Mesendoderm (in vitro differentiated cells): Measurements from ENCODE around the gene PARVB. TPM values are rescaled to one million over a fixed set of nuclear protein-coding genes. Genes with fewer than 3 reads are reported as not detected.

Experiments
- DNase-seq: peaks from one replicate; pipeline ENCODE4 v3.0.0; 2013
- H2AK5ac ChIP-seq: 2 replicates; pipeline ENCODE4 v1.6.1; 2013; ENCODE audit warnings: low read length, inconsistent platforms
- H2BK120ac ChIP-seq: 2 replicates; pipeline ENCODE4 v1.6.1; 2013; ENCODE audit warnings: low read depth, mild to moderate bottlenecking, low read length, moderate library complexity, mixed read lengths
- H2BK15ac ChIP-seq: replicated peaks from 2 replicates; pipeline ENCODE4 v1.6.1; 2013; ENCODE audit warnings: low read depth, mild to moderate bottlenecking, moderate library complexity
- H2BK5ac ChIP-seq: 2 replicates; pipeline ENCODE4 v1.6.1; 2013; ENCODE audit warnings: low read length, inconsistent platforms
- H3K18ac ChIP-seq: 2 replicates; pipeline ENCODE4 v1.6.1; 2013; ENCODE audit warnings: mild to moderate bottlenecking, low read length, mixed read lengths
- H3K23ac ChIP-seq: one replicate; pipeline ENCODE4 v1.6.1; 2013; ENCODE audit warnings: low read length
- H3K27ac ChIP-seq: 2 replicates; pipeline ENCODE4 v1.5.1; 2013; ENCODE audit warnings: low read depth, mild to moderate bottlenecking, inconsistent platforms, low read length, moderate library complexity
- H3K27me3 ChIP-seq: 2 replicates; pipeline ENCODE4 v1.6.1; 2013; ENCODE audit warnings: low read length, control low read depth, mild to moderate bottlenecking, inconsistent platforms; ENCODE audit not compliant: insufficient read depth, poor library complexity
- H3K36me3 ChIP-seq: 2 replicates; pipeline ENCODE4 v1.6.1; 2013; ENCODE audit warnings: low read length, inconsistent platforms; ENCODE audit not compliant: control insufficient read depth, insufficient read depth
- H3K4ac ChIP-seq: one replicate; pipeline ENCODE4 v1.6.1; 2013; ENCODE audit warnings: low read depth, mild to moderate bottlenecking, low read length, moderate library complexity
- H3K4me1 ChIP-seq: 2 replicates; pipeline ENCODE4 v1.6.1; 2013; ENCODE audit warnings: low read depth, low read length, inconsistent platforms; ENCODE audit not compliant: control insufficient read depth
- H3K4me2 ChIP-seq: 2 replicates; pipeline ENCODE4 v1.6.1; 2013; ENCODE audit warnings: low read length
- H3K4me3 ChIP-seq: 2 replicates; pipeline ENCODE4 v1.5.1; 2013; ENCODE audit warnings: mild to moderate bottlenecking, low read length
- H3K56ac ChIP-seq: one replicate; pipeline ENCODE4 v1.6.1; 2013; ENCODE audit warnings: low read length
- H3K79me1 ChIP-seq: 2 replicates; pipeline ENCODE4 v1.6.1; 2013; ENCODE audit warnings: low read length, inconsistent platforms
- H3K79me2 ChIP-seq: 2 replicates; pipeline ENCODE4 v1.6.1; 2013; ENCODE audit warnings: mild to moderate bottlenecking, low read length; ENCODE audit not compliant: control insufficient read depth, insufficient read depth
- H3K9ac ChIP-seq: 2 replicates; pipeline ENCODE4 v1.6.1; 2013; ENCODE audit warnings: low read length, inconsistent platforms
- H4K5ac ChIP-seq: one replicate; pipeline ENCODE4 v1.6.1; 2013; ENCODE audit warnings: low read length
- H4K8ac ChIP-seq: one replicate; pipeline ENCODE4 v1.6.1; 2013; ENCODE audit warnings: low read depth, mild to moderate bottlenecking, control low read depth, low read length, moderate library complexity
- WGBS: extraction: QIAGEN DNeasy Blood & Tissue Kit; methylation state at CpG from one replicate; pipeline ENCODE4 v1.1.7; 2013; ENCODE audit warnings: low lambda C conversion rate, missing lambda C conversion rate; ENCODE audit not compliant: insufficient coverage; ENCODE audit errors: extremely low coverage; 5-methylcytosine and 5-hydroxymethylcytosine counted together
- polyA plus RNA-seq, 2 experiments: library from polyadenylated mRNA; stranded (reverse); fragments of 200-250 nt; gene quantifications; one replicate each; pipeline ENCODE4 v1.2.3, GENCODE V29; 2013

Gene PARVB
- polyA plus RNA-seq (2013, experiment 1 of 2) = 8.5 TPM
- polyA plus RNA-seq (2013, experiment 2 of 2) = 8.4 TPM

GRCh38 chr22:44024288-44024921, at the start of gene PARVB:
PARVB (plus strand) TSS chr22:44024302; CDS start chr22:44024340, 38 bp downstream.
- Histone ChIP-seq H3K4ac (peak within 1 kb of the TSS; percentile 84), H2BK5ac (no peak within 1 kb of the TSS)

DNA sequence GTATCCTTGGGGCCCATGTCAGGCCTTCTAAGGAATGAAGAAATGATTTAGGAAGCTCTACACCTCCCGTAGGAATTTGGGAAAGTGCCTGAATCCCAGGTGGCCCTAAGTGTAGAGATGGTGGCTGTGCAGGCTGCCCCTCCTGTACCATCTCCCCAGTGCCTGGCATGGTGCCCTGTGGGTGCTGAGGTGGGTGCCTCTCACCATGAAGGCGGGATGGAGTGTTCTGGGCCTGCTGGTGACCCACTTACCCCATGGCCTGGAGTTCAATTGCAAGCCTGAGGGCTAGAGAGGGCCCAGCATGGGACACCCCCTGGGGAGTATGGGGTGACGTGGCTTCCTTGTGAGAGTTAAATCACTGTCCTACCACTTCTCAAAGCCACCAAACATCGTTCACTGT, 49.1 kb upstream of the PARVB start:
- no CpG with 5 or more reads among the region's 4 CpGs for WGBS
- no peak overlapping the region for H3K9ac ChIP-seq

More at GRCh38 chr22:44024288-44024921, at the start of gene PARVB:
- H3K79me2 ChIP-seq = no peaks in the 10 kb centered on the region
- H2BK15ac ChIP-seq = no peak within 1 kb of the TSS
- H3K18ac ChIP-seq = peak within 1 kb of the TSS; percentile 91
- peak within 1 kb of the TSS; percentile 97 for H3K23ac ChIP-seq
- H2BK120ac ChIP-seq = peak within 1 kb of the TSS; percentile 83
- no peaks in the 10 kb centered on the region for H3K27me3 ChIP-seq
- no peak within 1 kb of the TSS for H2AK5ac ChIP-seq
- no peaks in the 10 kb centered on the region for H3K4me1 ChIP-seq
- peak within 1 kb of the TSS; percentile 68 for H3K4me2 ChIP-seq
- peak within 1 kb of the TSS; percentile 66 for H4K8ac ChIP-seq
- peak within 1 kb of the TSS; percentile 81 for H4K5ac ChIP-seq
- no peaks in the 10 kb centered on the region for H3K79me1 ChIP-seq
- no peak for DNase-seq
- H3K36me3 ChIP-seq = no peaks in the 10 kb centered on the region
- no peak within 1 kb of the TSS for H3K27ac ChIP-seq
- peak within 1 kb of the TSS; percentile 72 for H3K9ac ChIP-seq
- no CpG with 5 or more reads among the region's 83 CpGs for WGBS
- peak within 1 kb of the TSS; percentile 51 for H3K4me3 ChIP-seq
- peak within 1 kb of the TSS; percentile 92 for H3K56ac ChIP-seq

GRCh38 chr22:43976861-43977795, 47.0 kb upstream of the PARVB start:
- no peak overlapping the region for H2BK120ac ChIP-seq
- no CpG with 5 or more reads among the region's 19 CpGs for WGBS
- peaks cover 9% of the 10 kb centered on the region for H3K36me3 ChIP-seq
- no peak overlapping the region for H3K4ac ChIP-seq
- H3K79me1 ChIP-seq = no peaks in the 10 kb centered on the region
- H3K4me1 ChIP-seq = no peaks in the 10 kb centered on the region
- H3K56ac ChIP-seq = no peak overlapping the region
- no peak overlapping the region for H3K27ac ChIP-seq
- H3K27me3 ChIP-seq = no peaks in the 10 kb centered on the region
- no peak overlapping the region for H2BK5ac ChIP-seq
- H3K4me2 ChIP-seq = no peak overlapping the region
- no peak overlapping the region for H3K4me3 ChIP-seq
- H4K8ac ChIP-seq = no peak overlapping the region
- H4K5ac ChIP-seq = no peak overlapping the region
- H3K23ac ChIP-seq = no peak overlapping the region
- H3K18ac ChIP-seq = no peak overlapping the region
- no peak for DNase-seq
- H3K9ac ChIP-seq = no peak overlapping the region
- no peaks in the 10 kb centered on the region for H3K79me2 ChIP-seq
- no peak overlapping the region for H2AK5ac ChIP-seq
- no peak overlapping the region for H2BK15ac ChIP-seq

More for the DNA sequence above, 49.1 kb upstream of the PARVB start:
- Histone ChIP-seq H3K23ac (no peak overlapping the region), H3K4me1 (no peaks in the 10 kb centered on the region), H2BK120ac (no peak overlapping the region), H3K79me2 (no peaks in the 10 kb centered on the region), H4K8ac (no peak overlapping the region), H4K5ac (no peak overlapping the region), H3K79me1 (no peaks in the 10 kb centered on the region), H2AK5ac (no peak overlapping the region), H3K27me3 (no peaks in the 10 kb centered on the region), H3K4me3 (no peak overlapping the region), H2BK5ac (no peak overlapping the region), H3K36me3 (peaks cover 9% of the 10 kb centered on the region), H2BK15ac (no peak overlapping the region), H3K18ac (no peak overlapping the region), H3K4me2 (no peak overlapping the region), H3K27ac (no peak overlapping the region), H3K4ac (no peak overlapping the region), H3K56ac (no peak overlapping the region)
- DNase-seq = no peak

DNA sequence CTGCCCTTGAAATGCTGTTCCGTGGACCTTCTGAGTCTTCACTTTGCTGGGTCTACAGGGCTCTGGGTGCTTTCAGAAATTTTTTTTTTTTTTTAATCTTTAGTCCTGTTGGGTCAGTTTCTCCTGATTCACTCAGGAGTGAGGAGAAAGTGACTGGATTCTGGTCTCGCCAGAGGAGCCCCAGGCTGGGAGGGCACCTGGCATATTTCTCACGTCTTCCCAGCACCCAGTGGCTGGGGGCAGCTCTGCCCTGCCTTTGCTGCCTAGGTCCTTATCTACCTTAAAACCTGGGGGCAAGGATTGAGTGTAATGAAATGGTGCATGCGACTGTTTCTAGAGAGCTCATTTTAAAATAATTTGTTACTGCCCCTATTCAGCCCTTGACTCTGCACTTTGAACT, 45.5 kb upstream of the PARVB start:
- no peak overlapping the region for H3K23ac ChIP-seq
- H3K18ac ChIP-seq = no peak overlapping the region
- H3K4me1 ChIP-seq = no peaks in the 10 kb centered on the region
- H2BK5ac ChIP-seq = no peak overlapping the region
- H2BK15ac ChIP-seq = no peak overlapping the region
- H4K8ac ChIP-seq = no peak overlapping the region
- no peak overlapping the region for H3K9ac ChIP-seq
- peaks cover 7% of the 10 kb centered on the region for H3K36me3 ChIP-seq
- no peak overlapping the region for H3K4me2 ChIP-seq
- H3K4ac ChIP-seq = no peak overlapping the region
- H3K79me2 ChIP-seq = no peaks in the 10 kb centered on the region
- no CpG with 5 or more reads among the region's 4 CpGs for WGBS
- no peak overlapping the region for H3K4me3 ChIP-seq
- H2BK120ac ChIP-seq = no peak overlapping the region
- DNase-seq = no peak
- H3K27ac ChIP-seq = no peak overlapping the region
- H2AK5ac ChIP-seq = no peak overlapping the region
- H3K27me3 ChIP-seq = no peaks in the 10 kb centered on the region
- H3K56ac ChIP-seq = no peak overlapping the region
- no peaks in the 10 kb centered on the region for H3K79me1 ChIP-seq
- no peak overlapping the region for H4K5ac ChIP-seq

DNA sequence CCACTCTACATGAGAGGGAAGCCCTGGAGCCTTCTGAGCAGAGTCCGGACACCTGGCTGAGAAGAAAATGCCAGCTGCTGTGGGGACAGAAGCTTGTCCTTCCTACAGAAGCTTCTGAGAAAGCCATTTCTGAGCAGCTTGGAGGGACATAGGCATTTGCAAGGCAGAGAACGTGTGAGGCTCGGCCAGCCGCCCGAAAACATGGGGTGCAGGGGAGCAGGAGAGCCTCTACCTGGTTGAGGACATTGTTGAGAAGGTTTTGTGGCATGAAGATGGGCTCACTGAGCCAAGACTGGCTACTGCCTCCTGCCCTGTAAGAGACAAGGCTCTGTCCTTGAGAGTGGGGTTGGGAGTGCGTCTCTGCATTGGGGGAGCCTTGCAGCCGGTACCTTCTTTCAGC, 43.5 kb upstream of the PARVB start:
- Histone ChIP-seq H3K4me1 (no peaks in the 10 kb centered on the region), H3K4ac (no peak overlapping the region), H3K18ac (no peak overlapping the region), H3K9ac (no peak overlapping the region), H3K4me3 (no peak overlapping the region), H2AK5ac (no peak overlapping the region), H3K27me3 (no peaks in the 10 kb centered on the region), H3K79me2 (no peaks in the 10 kb centered on the region), H3K27ac (no peak overlapping the region), H2BK15ac (no peak overlapping the region), H3K36me3 (peaks cover 11% of the 10 kb centered on the region), H3K23ac (no peak overlapping the region), H2BK5ac (no peak overlapping the region), H3K79me1 (no peaks in the 10 kb centered on the region), H4K5ac (no peak overlapping the region), H3K56ac (no peak overlapping the region), H2BK120ac (no peak overlapping the region), H3K4me2 (no peak overlapping the region), H4K8ac (no peak overlapping the region)
- DNase-seq = no peak
- WGBS = no CpG with 5 or more reads among the region's 7 CpGs
